ENCODE measurements around the gene APOC1.

GRCh38 chr19:44904426-44904994 lies 9.9 kb upstream of the APOC1 start:
- TF ChIP-seq CTCF (IDR thresholded peaks at IDR 0.05) (no peak), POLR2A (IDR thresholded peaks at IDR 0.05) (no peak)
